ENCODE results near the gene UTP15.

The UTP15 gene

DNA sequence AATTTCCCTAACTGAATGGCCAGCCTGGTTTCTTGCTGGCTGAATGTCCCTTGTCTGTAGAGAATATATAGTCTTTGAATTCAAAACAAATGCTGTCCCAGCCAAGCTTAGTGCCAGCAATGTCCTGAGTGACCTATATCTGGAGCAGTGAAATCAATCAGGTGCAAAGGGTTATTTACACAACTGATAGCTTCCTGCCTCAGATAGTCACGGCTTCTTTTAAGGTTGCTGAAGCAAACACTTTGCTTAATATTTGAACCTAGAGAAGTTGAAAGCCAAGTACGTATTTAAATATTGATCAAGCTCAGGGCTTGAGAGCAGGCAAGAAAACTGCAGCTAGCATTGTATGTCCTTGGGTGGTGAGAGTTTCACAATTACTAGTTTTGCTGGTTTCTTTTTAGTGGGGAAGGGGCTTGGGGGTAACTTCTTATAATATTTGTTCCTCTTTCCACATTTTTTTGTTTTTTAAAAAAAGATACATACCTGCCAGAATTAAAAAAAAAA lies 58.4 kb downstream of the UTP15 start:
- no peak for DNase-seq (ENCODE audit: low spot score)

- DNase-seq (ENCODE audit: low spot score): no peak
Observed at GRCh38 chr5:73624888-73625287, 59.3 kb downstream of the UTP15 start.

- peak; percentile 40 for DNase-seq (ENCODE audit: low spot score)
Observed at GRCh38 chr5:73625372-73625943, 59.9 kb downstream of the UTP15 start.

DNA sequence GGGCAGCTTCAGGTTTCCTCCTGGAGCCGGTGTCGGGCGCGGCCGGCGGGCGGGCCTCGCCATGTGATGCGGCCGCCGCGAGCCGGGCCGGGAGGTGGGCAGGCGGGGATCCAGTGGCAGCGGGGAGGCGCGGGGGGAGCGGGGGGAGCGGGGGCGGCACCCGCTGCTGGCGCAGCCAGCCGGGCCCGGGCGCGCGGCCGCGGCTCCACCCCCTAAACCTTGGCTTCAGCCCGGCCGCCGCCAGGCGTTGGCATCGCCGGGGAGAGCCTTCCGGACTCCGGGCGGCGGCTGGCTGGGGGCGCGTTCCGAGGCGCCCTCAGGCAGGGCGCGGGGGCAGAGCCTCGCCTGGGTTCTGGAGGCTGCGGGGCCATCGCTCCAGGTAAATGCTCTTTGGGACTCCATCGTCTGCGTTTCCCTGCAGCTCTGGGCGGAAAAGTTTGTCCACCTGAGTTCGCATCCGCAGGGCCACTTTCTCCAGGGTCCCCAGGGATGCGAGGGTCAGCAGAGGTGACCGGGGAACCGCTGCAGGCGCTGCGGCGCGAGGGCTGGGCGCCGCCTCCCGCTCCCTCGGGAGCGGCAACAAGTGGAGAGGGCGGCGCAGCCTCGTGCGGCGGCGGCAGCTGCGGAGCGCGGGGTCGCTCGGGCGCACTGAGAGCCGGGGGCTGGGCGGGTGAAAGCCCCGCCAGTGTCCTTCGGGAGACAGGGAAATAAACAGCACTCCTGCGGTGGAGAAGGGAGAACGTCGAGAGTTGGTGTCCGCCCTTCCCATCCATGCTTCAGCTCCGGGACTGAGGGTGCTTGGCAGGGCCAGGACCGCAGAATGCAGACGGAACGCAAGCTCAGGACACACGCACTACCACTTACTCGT lies 60.6 kb downstream of the UTP15 start, which contains the start of gene ARHGEF28:
TSS of gene ARHGEF28 (plus strand) at position 253 of the 868 bp plus-strand sequence. CDS start 58,656 bp downstream, outside the sequence.
- DNase-seq (ENCODE audit: low spot score): peak; percentile 80

DNA sequence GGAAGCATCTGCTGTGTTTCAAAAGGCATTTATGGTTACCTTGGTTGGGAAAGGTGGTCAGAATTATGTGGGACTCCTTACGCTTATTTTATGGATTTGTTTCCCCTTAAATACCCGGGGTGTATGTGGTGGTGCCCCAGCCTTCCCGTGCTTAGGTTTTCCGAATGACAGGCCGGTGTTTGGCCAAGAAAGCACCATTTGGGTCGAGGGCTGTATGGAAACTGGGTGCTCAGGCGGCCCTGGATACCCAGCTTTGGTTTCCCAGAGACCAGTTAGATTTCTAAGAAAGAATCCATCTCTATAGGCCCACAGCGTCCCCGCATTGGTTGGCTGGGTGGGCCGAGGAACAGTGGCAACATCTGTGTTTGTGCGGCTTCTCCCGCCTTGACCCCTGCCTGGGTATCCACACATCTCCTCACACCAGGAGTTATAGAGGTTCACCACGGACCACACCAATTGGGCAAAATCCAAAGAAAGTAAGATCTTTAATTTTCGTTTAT lies 61.3 kb downstream of the UTP15 start:
- DNase-seq (ENCODE audit: low spot score): no peak

GRCh38 chr5:73629456-73629855 lies 63.9 kb downstream of the UTP15 start:
- DNase-seq (ENCODE audit: low spot score): no peak

DNA sequence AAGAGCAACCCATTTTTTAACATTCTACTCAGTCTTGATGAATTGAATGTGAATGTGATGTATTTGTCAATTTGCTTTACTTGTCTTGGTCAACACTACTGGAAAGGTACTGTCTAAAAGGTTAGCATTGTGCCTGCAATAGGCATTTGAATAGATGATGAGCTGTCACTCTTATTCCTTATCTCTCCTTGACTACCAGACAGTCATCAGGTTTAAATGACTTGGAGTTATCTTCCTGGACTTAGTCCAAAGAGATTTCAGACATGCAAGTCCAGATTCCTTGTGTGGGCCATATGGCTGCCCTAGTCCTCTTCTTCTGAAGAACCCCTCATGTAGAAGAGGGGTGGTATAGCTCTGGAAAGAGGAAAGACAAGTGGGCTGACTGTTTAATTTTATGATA lies 65.2 kb downstream of the UTP15 start:
- DNase-seq (ENCODE audit: low spot score): peak; percentile 42

DNA sequence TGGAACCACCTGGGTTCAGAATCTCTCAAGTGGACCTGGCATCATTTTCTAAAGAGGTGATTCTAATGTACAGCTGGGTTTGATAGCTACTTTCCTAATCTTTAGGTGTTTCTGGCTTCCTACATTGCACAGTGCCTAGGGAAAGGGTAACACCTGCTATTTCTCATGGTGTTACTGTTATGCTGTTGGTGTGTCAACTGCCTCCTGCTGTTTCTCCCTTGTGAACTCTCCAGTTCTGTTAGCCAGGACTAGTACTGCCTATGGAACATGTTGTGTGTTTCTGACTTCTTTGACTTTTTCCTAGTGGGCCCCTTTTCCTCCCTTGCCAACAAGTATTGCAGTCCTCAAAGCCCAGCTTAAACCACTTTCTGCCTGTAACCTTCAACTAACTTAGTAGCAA lies 66.0 kb downstream of the UTP15 start:
- DNase-seq (ENCODE audit: low spot score): no peak
